HG03520 (cell line): ENCODE measurements around the gene NFYC.
"Not testable (repeated sequence)": the region's sequence is repeated elsewhere in the genome, so short reads cannot be mapped to it uniquely, and the experiment has no call there.

Source experiments
- ATAC-seq: cut with Tn5 transposase; IDR thresholded peaks from one replicate; pipeline ENCODE4 v1.9.1; 2021; ENCODE audit warnings: mild to moderate bottlenecking, moderate library complexity; ENCODE audit not compliant: unreplicated experiment

The NFYC gene

GRCh38 chr1:40704817-40705733, 13.6 kb downstream of the NFYC start:
- ATAC-seq = no peak

- no peak for ATAC-seq
These were observed 15.1 kb downstream of the NFYC start for GRCh38 chr1:40706626-40707025.

GRCh38 chr1:40708750-40709099, 17.2 kb downstream of the NFYC start:
- peak; percentile 66 for ATAC-seq

- peak; percentile 86 for ATAC-seq
These were observed 17.7 kb downstream of the NFYC start for GRCh38 chr1:40709100-40709801.

- ATAC-seq = no peak
These were observed 18.3 kb downstream of the NFYC start for GRCh38 chr1:40709802-40710278.

- no peak for ATAC-seq
These were observed 19.2 kb downstream of the NFYC start for GRCh38 chr1:40710581-40711315.

- ATAC-seq = no peak
These were observed 20.2 kb downstream of the NFYC start for GRCh38 chr1:40711465-40712404.

GRCh38 chr1:40712405-40712944, 21.0 kb downstream of the NFYC start:
- ATAC-seq = no peak

GRCh38 chr1:40712997-40713396, 21.5 kb downstream of the NFYC start:
- no peak for ATAC-seq

- ATAC-seq = no peak
These were observed 24.1 kb downstream of the NFYC start for GRCh38 chr1:40715491-40716059.

GRCh38 chr1:40717065-40717464, 25.6 kb downstream of the NFYC start:
- no peak for ATAC-seq

GRCh38 chr1:40717955-40718354, 26.5 kb downstream of the NFYC start:
- no peak for ATAC-seq

- ATAC-seq = no peak
These were observed 29.0 kb downstream of the NFYC start for GRCh38 chr1:40720493-40720892.

GRCh38 chr1:40722622-40723021, 31.1 kb downstream of the NFYC start:
- no peak for ATAC-seq

GRCh38 chr1:40723196-40723955, 31.9 kb downstream of the NFYC start:
- ATAC-seq = no peak

- not testable (repeated sequence) for ATAC-seq
These were observed 36.2 kb downstream of the NFYC start for GRCh38 chr1:40727662-40728061.

- ATAC-seq = not testable (repeated sequence)
These were observed 37.9 kb downstream of the NFYC start for GRCh38 chr1:40729316-40729862.

GRCh38 chr1:40732756-40733301, 41.3 kb downstream of the NFYC start:
- no peak for ATAC-seq
